SK-N-SH (cell line): ENCODE results near the gene IP6K2. TPM values are rescaled to one million over a fixed set of nuclear protein-coding genes. Genes with fewer than 3 reads are reported as not detected.

Source experiments
- CTCF ChIA-PET: fragments of 300-600, 350-600 bp; formaldehyde crosslinking; extraction: SDS; loops from one replicate; lab custom pipeline; 2021; lab: Yijun Ruan, JAX
- POLR2A ChIA-PET: fragments of 350-600 bp; sonication (Branson Sonifier 250); formaldehyde crosslinking; extraction: SDS; loops from one replicate; lab custom pipeline; 2020; ENCODE audit warnings: antibody characterized with exemption, inconsistent platforms; lab: Yijun Ruan, JAX
- DNase-seq: peaks from one replicate; pipeline ENCODE4 v3.0.0; 2012
- H2AFZ ChIP-seq: fragments of 200-600 bp; sonication (generic); 2 replicates; pipeline ENCODE4 v1.8.1; 2016; ENCODE audit warnings: antibody characterized with exemption, mild to moderate bottlenecking, low read depth
- H3F3A ChIP-seq: fragments of 200-600 bp; sonication (generic); replicated peaks from 2 replicates; pipeline ENCODE3; 2016; ENCODE audit warnings: antibody characterized with exemption, mild to moderate bottlenecking; ENCODE audit not compliant: insufficient read depth
- H3K27ac ChIP-seq, 2 experiments: fragments of 200-500 bp in 1 of 2; fragments of 200-600 bp in 1 of 2; sonication (Bioruptor generic) in 1 of 2; sonication (generic), shearing (Covaris generic) in 1 of 2; 2 replicates each; pipeline versions ENCODE4 v1.5.1 to v1.6.1; 2014 to 2016; ENCODE audit warnings: low read depth in 2 of 2, inconsistent platforms in 1 of 2, low read length in 1 of 2, mild to moderate bottlenecking in 1 of 2, mixed read lengths in 1 of 2
- H3K27me3 ChIP-seq: fragments of 200-600 bp; sonication (generic), shearing (Covaris generic); 2 replicates; pipeline ENCODE4 v1.6.1; 2016; ENCODE audit warnings: mixed run types; ENCODE audit not compliant: insufficient read depth
- H3K36me3 ChIP-seq, 2 experiments: fragments of 200-500 bp in 1 of 2; fragments of 200-600 bp in 1 of 2; sonication (Bioruptor generic) in 1 of 2; sonication (generic) in 1 of 2; replicated peaks in 1 of 2; 2 replicates each; pipeline versions ENCODE3 to v1.5.1; 2014 to 2016; ENCODE audit warnings: low read length in 1 of 2, mild to moderate bottlenecking in 1 of 2; ENCODE audit not compliant: insufficient read depth in 2 of 2, control insufficient read depth in 1 of 2
- H3K4me1 ChIP-seq, 2 experiments: fragments of 200-500 bp in 1 of 2; fragments of 200-600 bp in 1 of 2; sonication (Bioruptor generic) in 1 of 2; sonication (generic), shearing (Covaris generic) in 1 of 2; 2 replicates each; pipeline versions ENCODE4 v1.5.1 to v1.6.1; 2014 to 2016; ENCODE audit warnings: low read depth in 1 of 2, low read length in 1 of 2, mixed run types in 1 of 2; ENCODE audit not compliant: insufficient read depth in 2 of 2, control insufficient read depth in 1 of 2
- H3K4me2 ChIP-seq: fragments of 200-600 bp; sonication (generic), shearing (Covaris generic); 2 replicates; pipeline ENCODE4 v1.6.1; 2017; ENCODE audit warnings: mixed run types
- H3K4me3 ChIP-seq, 2 experiments: fragments of 200-500 bp in 1 of 2; fragments of 200-600 bp in 1 of 2; sonication (Bioruptor generic) in 1 of 2; sonication (generic), shearing (Covaris generic) in 1 of 2; 2 replicates each; pipeline versions ENCODE4 v1.5.1 to v1.8.1; 2014 to 2016; ENCODE audit warnings: low read depth in 2 of 2, inconsistent platforms in 1 of 2, low read length in 1 of 2, mild to moderate bottlenecking in 1 of 2, mixed read lengths in 1 of 2, moderate library complexity in 1 of 2
- H3K79me2 ChIP-seq: fragments of 200-600 bp; sonication (generic); 2 replicates; pipeline ENCODE4 v1.8.1; 2017; ENCODE audit warnings: mild to moderate bottlenecking; ENCODE audit not compliant: insufficient read depth
- H3K9ac ChIP-seq: fragments of 200-600 bp; sonication (generic); 2 replicates; pipeline ENCODE4 v1.6.1; 2017; ENCODE audit warnings: mixed run types
- H3K9me2 ChIP-seq: fragments of 200-600 bp; sonication (generic); 2 replicates; pipeline ENCODE4 v1.6.1; 2017; ENCODE audit warnings: mixed run types
- H3K9me3 ChIP-seq: fragments of 200-600 bp; sonication (generic); 2 replicates; pipeline ENCODE4 v1.6.1; 2017; ENCODE audit warnings: mixed run types, mild to moderate bottlenecking, moderate library complexity
- H4K20me1 ChIP-seq: fragments of 200-600 bp; sonication (generic); 2 replicates; pipeline ENCODE4 v1.6.1; 2017; ENCODE audit warnings: mild to moderate bottlenecking, mixed run types; ENCODE audit not compliant: insufficient read depth
- CTCF ChIP-seq: fragments of 200-600 bp; sonication (generic); IDR thresholded peaks from 2 replicates; pipeline ENCODE4 v1.6.1; 2017; ENCODE audit warnings: antibody characterized with exemption, mild to moderate bottlenecking, moderate library complexity
- EP300 ChIP-seq, 2 experiments: IDR thresholded peaks; 2 replicates each; pipeline versions ENCODE4 v1.4.0 to v1.6.1; 2012; ENCODE audit warnings: borderline replicate concordance in 1 of 2, low read depth in 1 of 2, low read length in 1 of 2
- GATA2 ChIP-seq: sonication (generic); formaldehyde crosslinking; IDR thresholded peaks from 2 replicates; pipeline ENCODE4 v1.5.0; 2020; ENCODE audit warnings: mild to moderate bottlenecking, missing genetic modification reagents
- JUND ChIP-seq: IDR thresholded peaks from 2 replicates; pipeline ENCODE4 v1.4.0; 2012
- MAX ChIP-seq: IDR thresholded peaks from 2 replicates; pipeline ENCODE4 v1.4.0; 2012; ENCODE audit warnings: low read depth
- NRF1 ChIP-seq: IDR thresholded peaks from 2 replicates; pipeline ENCODE4 v1.6.1; 2012; ENCODE audit warnings: low read depth, mild to moderate bottlenecking, low read length
- POLR2AphosphoS5 ChIP-seq: IDR thresholded peaks from 2 replicates; pipeline ENCODE4 v1.6.1; 2012; ENCODE audit warnings: low read depth, low read length
- RAD21 ChIP-seq: IDR thresholded peaks from 2 replicates; pipeline ENCODE4 v1.6.1; 2012; ENCODE audit warnings: mild to moderate bottlenecking, low read length
- RCOR1 ChIP-seq: fragments of 150-350 bp; IDR thresholded peaks from 2 replicates; pipeline ENCODE4 v1.6.1; 2017; ENCODE audit warnings: antibody characterized with exemption, low read length
- RFX5 ChIP-seq: IDR thresholded peaks from 2 replicates; pipeline ENCODE4 v1.6.1; 2012; ENCODE audit warnings: mild to moderate bottlenecking, improper control_type of control experiment, low read length
- RXRA ChIP-seq: IDR thresholded peaks from 2 replicates; pipeline ENCODE4 v1.4.0; 2012; ENCODE audit warnings: low read depth, mild to moderate bottlenecking, borderline replicate concordance
- SMC3 ChIP-seq: IDR thresholded peaks from 2 replicates; pipeline ENCODE4 v1.6.1; 2012; ENCODE audit warnings: low read depth, low read length, improper control_type of control experiment
- TEAD4 ChIP-seq: IDR thresholded peaks from 2 replicates; pipeline ENCODE4 v1.4.0; 2012; ENCODE audit warnings: mild to moderate bottlenecking, borderline replicate concordance; ENCODE audit not compliant: insufficient read depth
- YY1 ChIP-seq: IDR thresholded peaks from 2 replicates; pipeline ENCODE4 v1.4.0; 2012; ENCODE audit warnings: low read depth, mild to moderate bottlenecking
- ZBTB33 ChIP-seq: IDR thresholded peaks from 2 replicates; pipeline ENCODE4 v1.4.0; 2012; ENCODE audit warnings: low read depth, borderline replicate concordance
- WGBS: methylation state at CpG from one replicate; pipeline ENCODE4 v1.1.6; 2017; ENCODE audit warnings: low lambda C conversion rate; 5-methylcytosine and 5-hydroxymethylcytosine counted together
- polyA plus RNA-seq, 3 experiments: library from polyadenylated mRNA; depleted of rRNA; stranded (reverse); fragments of >200 nt; gene quantifications; 2 replicates each; pipeline ENCODE4 v1.2.3, GENCODE V29; 2012

IP6K2 gene
- polyA plus RNA-seq, 1 of the 3 experiments (the other 2 are of a cell fraction), result 178 TPM

GRCh38 chr3:48716982-48717746, at the start of gene IP6K2 (continued):
- TF ChIP-seq CTCF (no peak), NRF1 (peak; percentile 91), JUND (no peak), TEAD4 (no peak), RAD21 (no peak)

GRCh38 chr3:48765376-48765775, 48.4 kb upstream of the IP6K2 start:
- TF ChIP-seq RCOR1, result no peak
- no peak for TF ChIP-seq RXRA
- TF ChIP-seq SMC3, result peak; percentile 22; the same call in 1 of the 2 replicates
- TF ChIP-seq CTCF, result peak; percentile 40
- peak; percentile 63 for TF ChIP-seq RAD21
- POLR2A ChIA-PET, result interaction anchor here (1.3 kb wide), 1 partner anchor 79 kb away, joined by 5 read pairs; no protein-coding TSS in a partner anchor
- Histone ChIP-seq H2AFZ (no peak overlapping the region), H3K4me2 (no peak overlapping the region), H3F3A (peaks cover 5% of the 10 kb centered on the region), H3K36me3 (peaks cover 4 to 7% of the 10 kb centered on the region in 2 experiments), H3K9ac (no peak overlapping the region), H3K27ac (no peak overlapping the region), H3K79me2 (no peaks in the 10 kb centered on the region), H3K4me3 (no peak overlapping the region), H3K9me2 (no peaks in the 10 kb centered on the region), H3K9me3 (no peaks in the 10 kb centered on the region), H4K20me1 (no peaks in the 10 kb centered on the region), H3K27me3 (no peaks in the 10 kb centered on the region), H3K4me1 (no peaks in the 10 kb centered on the region)
- DNase-seq, result peak; percentile 27
- WGBS, result 79% methylated on average over 1 of the region's 1 CpG
- CTCF ChIA-PET, result interaction anchor here (0.5 to 2.0 kb wide), 10 partner anchors 16 to 222 kb away, joined by 3 to 5 read pairs (median 3); partner anchors contain the start of gene ARIH2

GRCh38 chr3:48762816-48763215, 45.8 kb upstream of the IP6K2 start:
- ChIA-PET POLR2A (no interaction called here), CTCF (interaction anchor here (1.5 kb wide), 1 partner anchor 23 kb away, joined by 6 read pairs; no protein-coding TSS in a partner anchor)
- TF ChIP-seq NRF1 (no peak), CTCF (no peak), RFX5 (no peak), RAD21 (no peak), ZBTB33 (no peak), EP300 (IDR thresholded peaks at IDR 0.05; ENCODE audit: borderline replicate concordance in 1 of 2, low read depth in 1 of 2, low read length in 1 of 2) (no peak), YY1 (no peak), MAX (no peak), POLR2AphosphoS5 (no peak), GATA2 (CRISPR knock-in tag) (no peak)

More at GRCh38 chr3:48762816-48763215, 45.8 kb upstream of the IP6K2 start:
- peaks cover 5% of the 10 kb centered on the region for H3F3A ChIP-seq
- no peak overlapping the region for H3K4me2 ChIP-seq
- H3K9me2 ChIP-seq, result no peaks in the 10 kb centered on the region
- H2AFZ ChIP-seq, result no peak overlapping the region
- no peak overlapping the region for H3K27ac ChIP-seq
- WGBS, result 94% methylated on average over 3 of the region's 3 CpGs
- H3K9me3 ChIP-seq, result no peaks in the 10 kb centered on the region
- no peaks in the 10 kb centered on the region for H3K4me1 ChIP-seq
- DNase-seq, result no peak
- no peak overlapping the region for H3K9ac ChIP-seq
- peaks cover 4 to 14% of the 10 kb centered on the region in 2 experiments for H3K36me3 ChIP-seq
- no peaks in the 10 kb centered on the region for H3K79me2 ChIP-seq
- H4K20me1 ChIP-seq, result no peaks in the 10 kb centered on the region
- H3K4me3 ChIP-seq, result no peak overlapping the region
- H3K27me3 ChIP-seq, result no peaks in the 10 kb centered on the region
